Purkinje cell (primary cell): ENCODE measurements around the gene CPOX. TPM values are rescaled to one million over a fixed set of nuclear protein-coding genes. Genes with fewer than 3 reads are reported as not detected.

Source experiments
- polyA plus RNA-seq: library from polyadenylated mRNA; unstranded; fragments of >200 nt; fragmentation: Nextera tagmentation; gene quantifications from 2 replicates; pipeline ENCODE4 v1.2.1, GENCODE V29; 2014

Gene CPOX
- polyA plus RNA-seq, result 6.3 and 11.1 TPM in 2 replicates

DNA sequence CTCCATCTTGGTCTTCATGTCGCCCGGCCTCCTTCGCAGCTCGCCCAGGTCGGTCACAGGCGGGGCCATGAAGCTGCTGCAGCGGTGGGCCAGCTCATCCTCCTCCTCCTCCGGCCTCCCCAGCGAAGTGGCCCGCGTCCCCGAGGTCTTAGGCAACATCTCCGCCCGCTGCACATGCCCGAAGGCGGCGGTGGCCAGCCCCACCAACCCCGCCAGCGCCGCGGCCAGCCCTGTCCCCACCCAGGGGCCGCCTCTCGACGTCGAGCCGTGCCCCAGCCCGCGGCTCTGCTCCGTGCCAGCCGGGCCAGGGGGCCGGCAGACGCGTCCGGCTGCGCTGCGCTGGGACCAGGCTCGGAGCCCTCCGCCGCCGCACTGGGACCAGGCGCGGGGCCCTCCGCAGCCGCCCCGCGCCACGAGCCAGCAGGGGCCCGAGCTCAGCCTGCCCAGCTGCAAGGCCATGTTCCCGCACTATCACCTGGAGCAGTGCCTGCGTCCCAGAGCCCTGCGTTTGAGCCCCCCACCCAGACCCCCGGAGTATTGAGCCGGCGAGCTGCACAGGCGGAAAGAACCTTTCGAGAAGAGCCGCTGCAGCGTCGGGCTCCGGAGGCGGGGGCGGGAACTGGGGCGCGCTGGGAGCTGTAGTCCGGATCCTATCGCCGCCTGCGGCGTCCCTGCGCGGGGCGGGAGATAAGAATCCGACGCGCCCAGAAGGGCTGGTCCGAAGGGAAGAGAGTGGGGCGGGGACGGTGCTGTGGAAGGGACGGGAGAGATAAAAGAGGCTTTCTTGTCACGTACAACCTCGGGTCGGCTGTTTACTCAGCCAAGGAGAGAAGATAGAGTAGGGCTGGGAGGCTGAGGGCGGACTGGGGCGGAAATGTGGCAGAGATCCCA, at the start of gene CPOX:
Gene CPOX (minus strand): TSS at position 566 of the 891 bp plus-strand sequence. CDS start 107 bp downstream, at position 459.

DNA sequence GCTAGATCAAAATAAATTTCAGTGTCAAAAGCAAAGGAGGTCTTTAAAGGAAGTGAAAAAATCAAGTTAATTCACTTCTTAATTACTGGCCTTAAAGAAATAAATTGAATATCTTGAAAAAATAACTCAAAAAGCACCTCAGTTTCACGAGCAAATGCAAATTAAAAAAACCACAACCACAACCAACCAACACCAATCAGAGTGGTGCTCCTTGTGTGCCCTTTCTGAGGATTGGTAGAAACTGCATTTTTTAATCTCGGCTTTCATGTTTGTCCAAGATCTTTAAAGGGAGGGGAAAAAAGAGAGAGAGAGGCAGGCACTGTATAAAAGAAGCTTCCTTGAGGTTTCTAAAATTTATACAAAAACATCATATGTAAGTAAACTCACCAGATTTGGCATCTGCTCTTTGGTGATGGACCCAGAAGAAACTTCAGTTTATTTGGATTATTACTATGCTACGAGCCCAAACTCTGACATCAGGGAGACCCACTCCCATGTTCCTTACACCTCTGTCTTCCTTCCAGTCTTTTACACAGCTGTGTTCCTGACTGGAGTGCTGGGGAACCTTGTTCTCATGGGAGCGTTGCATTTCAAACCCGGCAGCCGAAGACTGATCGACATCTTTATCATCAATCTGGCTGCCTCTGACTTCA, 61.7 kb downstream of the CPOX start, which contains the start of gene GPR15:
Gene GPR15 (plus strand): TSS at position 357 of the 653 bp plus-strand sequence. CDS start 56 bp downstream, at position 413.

Other genes with a start within 250 kb of the CPOX start
- gene OR5K4, start 239.8 kb downstream of the CPOX start, polyA plus RNA-seq, result not detected in 2 replicates
- 1.7 TPM in 1 of 2 replicates, not detected in the other for gene OR5K3, start 202.9 kb downstream of the CPOX start, polyA plus RNA-seq
- not detected in 2 replicates for gene OR5K1, start 130.4 kb downstream of the CPOX start, polyA plus RNA-seq
- gene OR5K2, start 95.9 kb downstream of the CPOX start, polyA plus RNA-seq, result not detected in 2 replicates
- gene CLDND1, start 70.7 kb downstream of the CPOX start, polyA plus RNA-seq, result 647 and 814 TPM in 2 replicates
- gene GPR15, start 61.6 kb downstream of the CPOX start, polyA plus RNA-seq, result not detected in 2 replicates
- gene ST3GAL6, start 169.7 kb upstream of the CPOX start, polyA plus RNA-seq, result 39.4 and 46.5 TPM in 2 replicates